Calu3 (cell line): Measurements from ENCODE around the gene THAP4. TPM values are rescaled to one million over a fixed set of nuclear protein-coding genes. Genes with fewer than 3 reads are reported as not detected.
A peak's percentile ranks its signal among the peaks of the same experiment; 100 is the strongest.

ENCODE experiments used
- BruUV-seq: library from RNA; stranded (reverse); fragments of 400-500 nt; replicated peaks from 2 replicates; lab custom pipeline; 2021; lab: Mats Ljungman, UMichigan
- CTCF ChIA-PET: fragments of 300-600 bp; sonication (Branson Sonifier 250); formaldehyde crosslinking; loops from one replicate; lab custom pipeline; 2022; ENCODE audit warnings: antibody characterized with exemption; lab: Charles Lee
- DNase-seq: peaks from one replicate; pipeline ENCODE4 v3.0.0; 2022
- H3K27ac Mint-ChIP-seq: one replicate; pipeline ENCODE4 v1.8.0; 2022; ENCODE audit warnings: mixed read lengths; ENCODE audit not compliant: unreplicated experiment
- H3K27me3 Mint-ChIP-seq: one replicate; pipeline ENCODE4 v1.8.0; 2022; ENCODE audit warnings: mixed read lengths; ENCODE audit not compliant: unreplicated experiment
- H3K36me3 Mint-ChIP-seq: one replicate; pipeline ENCODE4 v1.8.0; 2022; ENCODE audit warnings: mild to moderate bottlenecking, moderate library complexity, mixed read lengths; ENCODE audit not compliant: insufficient read depth, unreplicated experiment
- H3K4me1 Mint-ChIP-seq: one replicate; pipeline ENCODE4 v1.8.0; 2022; ENCODE audit warnings: mild to moderate bottlenecking, low read depth, mixed read lengths; ENCODE audit not compliant: unreplicated experiment
- H3K4me3 Mint-ChIP-seq: one replicate; pipeline ENCODE4 v1.8.0; 2022; ENCODE audit warnings: mild to moderate bottlenecking, low read depth, moderate library complexity, mixed read lengths; ENCODE audit not compliant: unreplicated experiment
- H3K9me3 Mint-ChIP-seq: one replicate; pipeline ENCODE4 v1.8.0; 2022; ENCODE audit warnings: low read depth, mixed read lengths; ENCODE audit not compliant: unreplicated experiment
- CTCF ChIP-seq: fragments of 200-600 bp; IDR thresholded peaks from one replicate; pipeline ENCODE4 v1.8.0; 2022; ENCODE audit warnings: antibody characterized with exemption; ENCODE audit not compliant: unreplicated experiment
- intact Hi-C: fragments of 100-400 bp; cut with micrococcal nuclease; formaldehyde crosslinking; loops from one replicate; pipeline ENCODE4 v1.10.0; 2022; ENCODE audit not compliant: unreplicated experiment
- total RNA-seq: library from RNA; stranded (reverse); gene quantifications from 2 replicates; pipeline ENCODE4 v1.2.3, GENCODE V29; 2022

THAP4 gene
- total RNA-seq, 1 experiment from 2014 or later, result 57.5 TPM

GRCh38 chr2:241672243-241673188 is 35.6 kb upstream of the THAP4 start:
- TSS peak; percentile 16 for BruUV-seq
- H3K4me3 Mint-ChIP-seq, result no peak overlapping the region
- H3K27ac Mint-ChIP-seq, result no peak overlapping the region
- no peaks in the 10 kb centered on the region for H3K27me3 Mint-ChIP-seq
- H3K9me3 Mint-ChIP-seq, result no peaks in the 10 kb centered on the region
- no peak for DNase-seq
- CTCF ChIA-PET, result no interaction called here
- intact Hi-C loops, result no loop called here
- H3K4me1 Mint-ChIP-seq, result no peaks in the 10 kb centered on the region
- peaks cover 70% of the 10 kb centered on the region for H3K36me3 Mint-ChIP-seq
- TF ChIP-seq CTCF, result no peak

GRCh38 chr2:241671457-241672240 is 34.7 kb upstream of the THAP4 start:
- no peak overlapping the region for H3K4me3 Mint-ChIP-seq
- intact Hi-C loops, result no loop called here

GRCh38 chr2:241670333-241671110 is 33.6 kb upstream of the THAP4 start:
- BruUV-seq, result no TSS peak
- TF ChIP-seq CTCF, result no peak
- intact Hi-C loops, result no loop called here
- H3K27ac Mint-ChIP-seq, result no peak overlapping the region
- DNase-seq, result no peak
- CTCF ChIA-PET, result interaction anchor here (0.5 kb wide), 1 partner anchor 17 kb away, joined by 6 read pairs; no protein-coding TSS in a partner anchor
- no peak overlapping the region for H3K4me3 Mint-ChIP-seq
- peaks cover 3% of the 10 kb centered on the region for H3K4me1 Mint-ChIP-seq
- H3K9me3 Mint-ChIP-seq, result no peaks in the 10 kb centered on the region
- no peaks in the 10 kb centered on the region for H3K27me3 Mint-ChIP-seq
- H3K36me3 Mint-ChIP-seq, result peaks cover 72% of the 10 kb centered on the region

More at GRCh38 chr2:241671457-241672240, 34.7 kb upstream of the THAP4 start:
- Mint-ChIP-seq H3K36me3 (peaks cover 68% of the 10 kb centered on the region), H3K27me3 (no peaks in the 10 kb centered on the region), H3K9me3 (no peaks in the 10 kb centered on the region), H3K27ac (no peak overlapping the region), H3K4me1 (no peaks in the 10 kb centered on the region)
- no peak for TF ChIP-seq CTCF
- DNase-seq, result no peak
- CTCF ChIA-PET, result no interaction called here
- BruUV-seq, result no TSS peak

GRCh38 chr2:241668839-241669238 is 31.9 kb upstream of the THAP4 start:
- no peak overlapping the region for H3K27ac Mint-ChIP-seq
- H3K4me1 Mint-ChIP-seq, result peaks cover 9% of the 10 kb centered on the region
- no peak for DNase-seq
- H3K36me3 Mint-ChIP-seq, result peaks cover 67% of the 10 kb centered on the region
- H3K4me3 Mint-ChIP-seq, result no peak overlapping the region
- intact Hi-C loops, result no loop called here
- no peaks in the 10 kb centered on the region for H3K27me3 Mint-ChIP-seq
- TF ChIP-seq CTCF, result no peak
- no TSS peak for BruUV-seq
- H3K9me3 Mint-ChIP-seq, result no peaks in the 10 kb centered on the region
- CTCF ChIA-PET, result interaction anchor here (0.6 kb wide), 1 partner anchor 14 kb away, joined by 5 read pairs; no protein-coding TSS in a partner anchor
